Hepatocyte (in vitro differentiated cells): Measurements from ENCODE around the gene KIAA0319L. TPM values are rescaled to one million over a fixed set of nuclear protein-coding genes. Genes with fewer than 3 reads are reported as not detected.

Source experiments
- DNase-seq: peaks from one replicate; pipeline ENCODE4 v3.0.0-alpha.2; 2016; ENCODE audit warnings: low spot score
- H2AFZ ChIP-seq: fragments of 200-600 bp; sonication (generic); 2 replicates; pipeline ENCODE4 v1.6.0; 2016; ENCODE audit warnings: antibody characterized with exemption, mild to moderate bottlenecking
- H3K27ac ChIP-seq: fragments of 200-600 bp; sonication (generic); 2 replicates; pipeline ENCODE4 v1.5.1; 2016; ENCODE audit warnings: mild to moderate bottlenecking
- H3K27me3 ChIP-seq: fragments of 200-600 bp; sonication (generic); 2 replicates; pipeline ENCODE4 v1.6.1; 2016
- H3K36me3 ChIP-seq: fragments of 200-600 bp; sonication (generic); replicated peaks from 2 replicates; pipeline ENCODE4 v1.5.1; 2016; ENCODE audit warnings: low read depth; ENCODE audit not compliant: insufficient read depth
- H3K4me1 ChIP-seq: fragments of 200-600 bp; sonication (generic); 2 replicates; pipeline ENCODE4 v1.5.1; 2016; ENCODE audit warnings: mild to moderate bottlenecking, moderate library complexity; ENCODE audit not compliant: insufficient read depth
- H3K4me2 ChIP-seq: fragments of 200-600 bp; sonication (generic); 2 replicates; pipeline ENCODE4 v1.6.0; 2016
- H3K4me3 ChIP-seq: fragments of 200-600 bp; sonication (generic); 2 replicates; pipeline ENCODE4 v1.5.1; 2016; ENCODE audit warnings: mild to moderate bottlenecking
- H3K79me2 ChIP-seq: fragments of 200-600 bp; sonication (generic); 2 replicates; pipeline ENCODE4 v1.6.0; 2017; ENCODE audit warnings: mild to moderate bottlenecking
- H3K9me2 ChIP-seq: fragments of 200-600 bp; sonication (generic); replicated peaks from 2 replicates; pipeline ENCODE4 v1.6.0; 2017; ENCODE audit warnings: mild to moderate bottlenecking; ENCODE audit not compliant: insufficient read depth
- H3K9me3 ChIP-seq: fragments of 200-600 bp; sonication (generic); 2 replicates; pipeline ENCODE4 v1.5.1; 2016; ENCODE audit warnings: low read depth, mild to moderate bottlenecking
- H4K20me1 ChIP-seq: fragments of 200-600 bp; sonication (generic); 2 replicates; pipeline ENCODE4 v1.6.0; 2016; ENCODE audit warnings: mild to moderate bottlenecking; ENCODE audit not compliant: insufficient read depth, poor library complexity, severe bottlenecking
- EZH2 ChIP-seq: fragments of 200-600 bp; sonication (generic); IDR thresholded peaks from 2 replicates; pipeline ENCODE4 v1.6.1; 2016; ENCODE audit warnings: antibody characterized with exemption, mild to moderate bottlenecking, borderline replicate concordance
- EZH2phosphoT487 ChIP-seq: fragments of 200-600 bp; sonication (generic); IDR thresholded peaks from one replicate; pipeline ENCODE4 v1.6.1; 2018; ENCODE audit warnings: antibody characterized with exemption, mild to moderate bottlenecking, low read depth, moderate library complexity; ENCODE audit not compliant: unreplicated experiment, severe bottlenecking
- WGBS: methylation state at CpG from one replicate; pipeline ENCODE4 v1.1.6; 2016; ENCODE audit warnings: low lambda C conversion rate; ENCODE audit errors: missing lambda C conversion rate; 5-methylcytosine and 5-hydroxymethylcytosine counted together
- polyA plus RNA-seq: library from polyadenylated mRNA; unstranded; fragments of >200 nt; fragmentation: Nextera tagmentation; extraction: Ambion mirVana; gene quantifications from 2 replicates; pipeline ENCODE4 v1.2.1, GENCODE V29; 2016
- total RNA-seq: library from RNA; depleted of rRNA; stranded (reverse); fragments of >200 nt; gene quantifications from 2 replicates; pipeline ENCODE4 v1.2.3, GENCODE V29; 2014
- TF ChIP-seq, protein P1 (sequence below): fragments of 200-600 bp; sonication (generic); IDR thresholded peaks from 2 replicates; pipeline ENCODE4 v1.5.1; 2016; ENCODE audit warnings: antibody characterized with exemption, mild to moderate bottlenecking; ENCODE audit not compliant: poor library complexity

KIAA0319L gene
- total and polyA plus RNA-seq, 2 experiments from 2014 or later, result 56.3 to 77.7 TPM

DNA sequence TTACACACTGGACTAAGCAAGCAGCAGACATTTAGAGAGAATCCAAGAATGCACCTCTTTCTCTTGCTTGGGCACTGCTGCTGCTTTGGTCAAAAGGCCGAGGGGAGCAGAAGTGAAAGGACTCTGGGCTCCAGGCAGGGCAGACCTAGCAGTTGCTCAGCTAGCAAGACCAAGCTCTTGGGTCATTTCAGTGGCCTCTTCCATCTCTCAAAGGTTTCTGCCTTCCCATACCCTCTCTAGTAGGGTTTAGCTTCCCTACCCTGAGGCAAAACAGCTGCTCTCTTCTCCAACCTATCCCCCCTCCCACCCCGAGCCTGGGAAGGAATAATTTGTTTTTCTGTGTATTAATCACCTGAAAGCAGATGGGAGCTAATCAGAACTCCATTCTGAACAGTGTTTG is 41.7 kb upstream of the KIAA0319L start:
- Histone ChIP-seq H3K4me2 (no peak overlapping the region), H3K9me2 (no peaks in the 10 kb centered on the region), H3K27me3 (no peaks in the 10 kb centered on the region), H3K9me3 (no peaks in the 10 kb centered on the region), H2AFZ (no peak overlapping the region), H4K20me1 (no peaks in the 10 kb centered on the region), H3K36me3 (no peaks in the 10 kb centered on the region), H3K4me1 (no peaks in the 10 kb centered on the region), H3K79me2 (no peaks in the 10 kb centered on the region), H3K4me3 (no peak overlapping the region), H3K27ac (no peak overlapping the region)
- TF ChIP-seq EZH2 (no peak), EZH2phosphoT487 (no peak)
- TF ChIP-seq, protein P1, sequence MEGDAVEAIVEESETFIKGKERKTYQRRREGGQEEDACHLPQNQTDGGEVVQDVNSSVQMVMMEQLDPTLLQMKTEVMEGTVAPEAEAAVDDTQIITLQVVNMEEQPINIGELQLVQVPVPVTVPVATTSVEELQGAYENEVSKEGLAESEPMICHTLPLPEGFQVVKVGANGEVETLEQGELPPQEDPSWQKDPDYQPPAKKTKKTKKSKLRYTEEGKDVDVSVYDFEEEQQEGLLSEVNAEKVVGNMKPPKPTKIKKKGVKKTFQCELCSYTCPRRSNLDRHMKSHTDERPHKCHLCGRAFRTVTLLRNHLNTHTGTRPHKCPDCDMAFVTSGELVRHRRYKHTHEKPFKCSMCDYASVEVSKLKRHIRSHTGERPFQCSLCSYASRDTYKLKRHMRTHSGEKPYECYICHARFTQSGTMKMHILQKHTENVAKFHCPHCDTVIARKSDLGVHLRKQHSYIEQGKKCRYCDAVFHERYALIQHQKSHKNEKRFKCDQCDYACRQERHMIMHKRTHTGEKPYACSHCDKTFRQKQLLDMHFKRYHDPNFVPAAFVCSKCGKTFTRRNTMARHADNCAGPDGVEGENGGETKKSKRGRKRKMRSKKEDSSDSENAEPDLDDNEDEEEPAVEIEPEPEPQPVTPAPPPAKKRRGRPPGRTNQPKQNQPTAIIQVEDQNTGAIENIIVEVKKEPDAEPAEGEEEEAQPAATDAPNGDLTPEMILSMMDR, result no peak
- WGBS, result 69% methylated on average over 2 of the region's 2 CpGs
- no peak for DNase-seq

DNA sequence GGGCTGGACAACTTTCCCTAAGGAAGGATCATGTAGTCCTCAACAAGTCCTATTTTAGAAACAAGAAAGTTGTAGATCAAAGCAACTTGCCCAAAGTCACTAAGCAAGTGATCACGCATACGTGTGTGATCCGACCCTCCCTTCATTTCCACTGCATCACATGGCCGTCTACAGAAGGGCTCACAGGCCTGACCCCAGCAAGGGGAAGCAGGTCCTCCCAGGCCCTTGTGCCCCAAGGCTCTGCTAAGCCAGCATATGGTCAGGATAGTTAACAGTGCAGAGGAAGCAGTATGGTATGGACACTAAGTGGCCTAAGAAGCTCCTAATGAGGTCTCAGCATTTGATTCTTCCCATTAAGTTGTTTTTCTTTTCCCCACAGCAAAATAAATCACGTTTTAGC is 40.7 kb upstream of the KIAA0319L start:
- no peaks in the 10 kb centered on the region for H3K27me3 ChIP-seq
- DNase-seq, result no peak
- no peak overlapping the region for H3K4me3 ChIP-seq
- no peak overlapping the region for H3K4me2 ChIP-seq
- no peak overlapping the region for H2AFZ ChIP-seq
- H3K9me3 ChIP-seq, result no peaks in the 10 kb centered on the region
- no peaks in the 10 kb centered on the region for H3K9me2 ChIP-seq
- no peaks in the 10 kb centered on the region for H3K79me2 ChIP-seq
- WGBS, result 89% methylated on average over 5 of the region's 5 CpGs
- H4K20me1 ChIP-seq, result no peaks in the 10 kb centered on the region
- H3K27ac ChIP-seq, result no peak overlapping the region
- no peaks in the 10 kb centered on the region for H3K36me3 ChIP-seq
- TF ChIP-seq EZH2phosphoT487, result no peak
- TF ChIP-seq, protein P1, result no peak
- TF ChIP-seq EZH2, result no peak
- H3K4me1 ChIP-seq, result no peaks in the 10 kb centered on the region

DNA sequence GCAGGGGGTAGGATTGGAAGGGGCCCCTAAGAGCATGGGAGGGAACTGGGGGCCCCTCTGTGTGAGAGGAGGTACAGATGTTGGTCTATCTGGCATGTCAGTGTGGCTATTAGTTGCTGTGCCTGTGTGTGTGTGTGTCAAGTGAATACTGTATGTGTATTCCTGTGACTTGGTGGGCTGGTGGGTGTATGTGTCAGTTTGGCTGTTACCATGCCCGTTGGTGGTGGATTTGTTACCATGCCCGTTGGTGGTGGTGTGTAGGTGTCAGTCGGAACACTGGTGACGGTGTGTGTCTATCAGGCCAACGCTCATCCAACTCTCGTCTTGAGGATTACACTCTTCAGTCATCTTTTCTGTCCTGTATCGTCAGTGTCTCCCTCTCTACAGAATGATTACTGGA is 38.5 kb upstream of the KIAA0319L start:
- Histone ChIP-seq H3K4me1 (no peaks in the 10 kb centered on the region), H3K27ac (no peak overlapping the region), H2AFZ (no peak overlapping the region), H3K27me3 (no peaks in the 10 kb centered on the region), H3K79me2 (no peaks in the 10 kb centered on the region), H3K9me2 (no peaks in the 10 kb centered on the region), H3K4me2 (no peak overlapping the region), H3K36me3 (no peaks in the 10 kb centered on the region), H4K20me1 (no peaks in the 10 kb centered on the region), H3K4me3 (no peak overlapping the region), H3K9me3 (no peaks in the 10 kb centered on the region)
- TF ChIP-seq EZH2 (no peak), EZH2phosphoT487 (no peak)
- TF ChIP-seq, protein P1, result no peak
- 97% methylated on average over 7 of the region's 7 CpGs for WGBS
- no peak for DNase-seq
